ENCODE results near the gene RBM4B.

- TF ChIP-seq CTCF (conservative IDR thresholded peaks at IDR 0.05; ENCODE audit: low read depth, low read length) (no peak), CEBPB (IDR thresholded peaks at IDR 0.05; ENCODE audit: low read depth, low read length) (no peak), POLR2A (IDR thresholded peaks at IDR 0.05; ENCODE audit: low read depth, low read length) (no peak), BHLHE40 (IDR thresholded peaks at IDR 0.05; ENCODE audit: low read depth, low read length) (no peak), USF2 (IDR thresholded peaks at IDR 0.05; ENCODE audit: low read depth, low read length) (no peak), CHD1 (IDR thresholded peaks at IDR 0.05; ENCODE audit: low read depth, low read length) (no peak), RFX5 (IDR thresholded peaks at IDR 0.05; ENCODE audit: low read depth, low read length) (no peak), RAD21 (IDR thresholded peaks at IDR 0.05; ENCODE audit: low read length) (no peak), SMC3 (IDR thresholded peaks at IDR 0.05; ENCODE audit: low read depth, low read length) (no peak), MAFK (IDR thresholded peaks at IDR 0.05; ENCODE audit: low read depth, low read length) (no peak)
Observed at GRCh38 chr11:66717925-66718319, 40.2 kb upstream of the RBM4B start.
